ENCODE results near the gene UNC5C. TPM values are rescaled to one million over a fixed set of nuclear protein-coding genes. Genes with fewer than 3 reads are reported as not detected.

Gene UNC5C
- total and polyA plus RNA-seq, 8 donors: 0.13 to 14.3 (median 2.0) TPM

- 70 to 87% (median 77%) methylated on average over 6 of the region's 6 CpGs for WGBS, 5 donors
- no peak for TF ChIP-seq POLR2AphosphoS5 (IDR thresholded peaks at IDR 0.05)
- TF ChIP-seq POLR2A (IDR thresholded peaks at IDR 0.05): no peak
- TF ChIP-seq, protein P1, sequence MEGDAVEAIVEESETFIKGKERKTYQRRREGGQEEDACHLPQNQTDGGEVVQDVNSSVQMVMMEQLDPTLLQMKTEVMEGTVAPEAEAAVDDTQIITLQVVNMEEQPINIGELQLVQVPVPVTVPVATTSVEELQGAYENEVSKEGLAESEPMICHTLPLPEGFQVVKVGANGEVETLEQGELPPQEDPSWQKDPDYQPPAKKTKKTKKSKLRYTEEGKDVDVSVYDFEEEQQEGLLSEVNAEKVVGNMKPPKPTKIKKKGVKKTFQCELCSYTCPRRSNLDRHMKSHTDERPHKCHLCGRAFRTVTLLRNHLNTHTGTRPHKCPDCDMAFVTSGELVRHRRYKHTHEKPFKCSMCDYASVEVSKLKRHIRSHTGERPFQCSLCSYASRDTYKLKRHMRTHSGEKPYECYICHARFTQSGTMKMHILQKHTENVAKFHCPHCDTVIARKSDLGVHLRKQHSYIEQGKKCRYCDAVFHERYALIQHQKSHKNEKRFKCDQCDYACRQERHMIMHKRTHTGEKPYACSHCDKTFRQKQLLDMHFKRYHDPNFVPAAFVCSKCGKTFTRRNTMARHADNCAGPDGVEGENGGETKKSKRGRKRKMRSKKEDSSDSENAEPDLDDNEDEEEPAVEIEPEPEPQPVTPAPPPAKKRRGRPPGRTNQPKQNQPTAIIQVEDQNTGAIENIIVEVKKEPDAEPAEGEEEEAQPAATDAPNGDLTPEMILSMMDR (IDR thresholded peaks at IDR 0.05): no peak
- TF ChIP-seq EP300 (IDR thresholded peaks at IDR 0.05): no peak
- Histone ChIP-seq H3K36me3 (peaks cover 0 to 3% (median 0%) of the 10 kb centered on the region in 4 donors), H3K27me3 (peaks cover 0 to 3% (median 0%) of the 10 kb centered on the region in 3 donors), H3K9me3 (no peaks in the 10 kb centered on the region), H3K4me1 (no peaks in the 10 kb centered on the region), H3K4me3 (no peak overlapping the region), H3K27ac (no peak overlapping the region)
- intact Hi-C loops (cut with DNase I; ENCODE audit: low total_unique reads): no loop called here
- DNase-seq: no peak
These were observed 351.4 kb downstream of the UNC5C start for GRCh38 chr4:95197353-95197752.

DNA sequence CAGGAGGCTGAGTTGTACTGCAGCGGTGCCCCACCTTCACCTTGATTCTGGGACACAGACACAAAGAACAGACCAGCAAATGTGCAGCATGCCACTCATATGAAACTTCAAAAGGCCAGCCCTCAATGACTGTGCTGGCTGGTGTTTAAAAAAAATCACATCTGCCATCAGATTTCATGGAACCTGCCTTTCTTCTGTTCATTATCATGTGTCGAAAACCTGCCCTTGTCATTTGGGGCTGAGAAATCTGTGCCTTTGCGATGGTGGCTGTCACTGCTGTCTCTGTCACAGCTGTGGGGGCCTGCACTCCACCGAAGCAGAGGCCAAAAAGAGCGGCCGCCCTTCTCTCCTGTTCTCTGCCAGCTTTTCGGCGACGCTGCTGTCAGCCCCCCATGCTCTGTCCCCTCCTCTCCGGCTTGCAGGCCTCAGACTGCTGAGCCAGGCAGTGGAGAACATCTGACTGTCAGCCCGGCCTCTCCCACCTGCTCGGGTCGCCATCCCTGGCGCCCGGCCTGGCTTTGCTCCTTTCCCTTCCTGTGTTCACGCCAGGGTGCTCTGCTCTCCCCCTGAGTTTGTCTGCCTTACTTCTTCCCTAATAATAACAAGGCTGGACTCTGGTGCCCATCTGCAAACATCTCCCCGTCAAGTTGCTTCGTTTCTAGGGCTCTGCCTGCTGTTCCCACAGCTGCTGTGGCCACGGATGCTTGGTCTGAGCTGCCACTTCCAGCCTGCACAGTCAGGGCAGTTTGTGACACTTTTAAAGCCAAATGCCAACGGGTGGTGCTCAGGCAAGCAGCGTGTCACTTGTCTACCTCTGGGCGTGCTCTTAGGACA, 355.2 kb downstream of the UNC5C start:
- Histone ChIP-seq H3K27me3 (peaks cover 0 to 8% (median 0%) of the 10 kb centered on the region in 3 donors), H3K27ac (no peak overlapping the region), H3K4me3 (no peak overlapping the region), H3K4me1 (no peaks in the 10 kb centered on the region), H3K9me3 (no peaks in the 10 kb centered on the region), H3K36me3 (no peaks in the 10 kb centered on the region)
- WGBS, 5 donors: 68 to 76% (median 74%) methylated on average over 21 to 22 of the region's 22 CpGs
- no peak for TF ChIP-seq POLR2A (IDR thresholded peaks at IDR 0.05)
- TF ChIP-seq POLR2AphosphoS5 (IDR thresholded peaks at IDR 0.05): no peak
- no peak for TF ChIP-seq EP300 (IDR thresholded peaks at IDR 0.05)
- TF ChIP-seq, protein P1 (IDR thresholded peaks at IDR 0.05): no peak
- no peak for DNase-seq
- intact Hi-C loops (cut with DNase I; ENCODE audit: low total_unique reads): no loop called here

DNA sequence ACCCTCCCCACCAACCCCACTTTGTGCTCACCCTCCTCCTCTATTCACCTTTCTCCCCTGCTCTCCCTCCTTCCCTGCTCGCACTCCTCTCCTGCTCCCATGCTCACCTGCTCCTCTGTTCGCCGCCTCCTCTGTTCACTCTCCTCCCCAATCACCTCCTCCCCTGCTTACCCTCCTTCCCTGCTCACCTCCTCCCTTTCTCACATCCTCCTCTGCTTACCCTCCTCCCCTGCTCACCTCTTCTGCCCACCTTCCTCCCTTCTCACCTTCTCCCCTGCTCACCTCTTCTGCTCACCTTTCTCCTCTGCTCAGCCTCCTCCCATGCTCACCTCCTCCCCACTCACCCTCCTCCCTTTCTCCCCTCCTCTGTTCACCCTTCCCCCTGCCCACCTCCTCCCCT, 357.2 kb downstream of the UNC5C start:
- intact Hi-C loops (cut with DNase I; ENCODE audit: low total_unique reads): no loop called here
- no peak for DNase-seq
- no peaks in the 10 kb centered on the region for H3K36me3 ChIP-seq
- H3K4me1 ChIP-seq: no peaks in the 10 kb centered on the region
- H3K27me3 ChIP-seq: peaks cover 0 to 8% (median 0%) of the 10 kb centered on the region in 3 donors
- H3K9me3 ChIP-seq: no peaks in the 10 kb centered on the region
- H3K27ac ChIP-seq: no peak overlapping the region
- TF ChIP-seq EP300 (IDR thresholded peaks at IDR 0.05) (no peak), POLR2AphosphoS5 (IDR thresholded peaks at IDR 0.05) (no peak), POLR2A (IDR thresholded peaks at IDR 0.05) (no peak)
- TF ChIP-seq, protein P1 (IDR thresholded peaks at IDR 0.05): no peak
- H3K4me3 ChIP-seq: no peak overlapping the region
- 88 to 100% (median 93%) methylated on average over 3 of the region's 3 CpGs for WGBS, 5 donors

DNA sequence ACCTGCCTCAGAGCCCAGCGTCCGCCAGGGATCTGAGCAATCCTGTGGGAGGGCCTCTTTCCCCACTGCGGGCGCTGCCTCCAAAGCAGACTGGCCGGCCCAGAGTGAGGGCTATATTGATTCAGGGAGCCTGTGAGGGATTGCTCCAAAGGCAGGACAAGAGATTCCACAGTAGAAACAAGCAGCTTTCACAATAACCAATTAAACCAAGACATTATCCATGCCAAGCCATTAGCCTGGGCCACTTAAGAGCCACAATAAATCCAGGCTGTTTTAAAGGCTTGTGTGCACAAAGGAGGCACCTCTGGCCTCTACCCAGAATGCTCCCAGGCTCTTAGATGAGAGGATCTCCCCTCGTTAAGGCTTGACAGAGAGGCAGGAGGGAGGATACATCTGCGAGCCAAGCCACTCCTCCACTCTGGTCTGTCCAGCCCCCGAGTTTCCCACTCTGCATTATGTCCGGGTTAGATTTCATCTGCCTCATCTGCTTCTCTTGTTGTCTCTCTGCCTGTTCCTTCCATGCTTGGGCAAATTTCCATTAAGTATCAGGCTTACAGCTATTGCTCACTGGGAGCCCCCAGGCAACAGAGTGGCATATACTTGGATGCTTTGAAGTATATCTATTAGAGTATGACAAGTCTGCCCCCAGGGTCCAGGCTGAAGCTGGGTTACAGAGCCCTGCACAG, 357.9 kb downstream of the UNC5C start:
- peaks cover 0 to 8% (median 0%) of the 10 kb centered on the region in 3 donors for H3K27me3 ChIP-seq
- 48 to 59% (median 58%) methylated on average over 7 to 9 of the region's 9 CpGs for WGBS, 5 donors
- no peaks in the 10 kb centered on the region for H3K9me3 ChIP-seq
- no peaks in the 10 kb centered on the region for H3K4me1 ChIP-seq
- no peak overlapping the region for H3K27ac ChIP-seq
- DNase-seq: peak in 1 of 2 donors; percentile 42
- intact Hi-C loops (cut with DNase I; ENCODE audit: low total_unique reads): no loop called here
- TF ChIP-seq EP300 (IDR thresholded peaks at IDR 0.05) (no peak), POLR2AphosphoS5 (IDR thresholded peaks at IDR 0.05) (no peak), POLR2A (IDR thresholded peaks at IDR 0.05) (no peak)
- TF ChIP-seq, protein P1 (IDR thresholded peaks at IDR 0.05): no peak
- H3K36me3 ChIP-seq: no peaks in the 10 kb centered on the region
- H3K4me3 ChIP-seq: no peak overlapping the region
